WI38 (cell line): Measurements from ENCODE around the gene MED25.

Experiments used
- H3K4me3 ChIP-seq: 2 replicates; pipeline ENCODE4 v1.5.1; 2011; ENCODE audit warnings: low read depth, mild to moderate bottlenecking, control low read depth, low read length
- TF ChIP-seq, protein P1 (sequence below): IDR thresholded peaks from 2 replicates; pipeline ENCODE4 v1.5.1; 2012; ENCODE audit warnings: low read depth, mild to moderate bottlenecking, control low read depth, low read length

MED25 gene

DNA sequence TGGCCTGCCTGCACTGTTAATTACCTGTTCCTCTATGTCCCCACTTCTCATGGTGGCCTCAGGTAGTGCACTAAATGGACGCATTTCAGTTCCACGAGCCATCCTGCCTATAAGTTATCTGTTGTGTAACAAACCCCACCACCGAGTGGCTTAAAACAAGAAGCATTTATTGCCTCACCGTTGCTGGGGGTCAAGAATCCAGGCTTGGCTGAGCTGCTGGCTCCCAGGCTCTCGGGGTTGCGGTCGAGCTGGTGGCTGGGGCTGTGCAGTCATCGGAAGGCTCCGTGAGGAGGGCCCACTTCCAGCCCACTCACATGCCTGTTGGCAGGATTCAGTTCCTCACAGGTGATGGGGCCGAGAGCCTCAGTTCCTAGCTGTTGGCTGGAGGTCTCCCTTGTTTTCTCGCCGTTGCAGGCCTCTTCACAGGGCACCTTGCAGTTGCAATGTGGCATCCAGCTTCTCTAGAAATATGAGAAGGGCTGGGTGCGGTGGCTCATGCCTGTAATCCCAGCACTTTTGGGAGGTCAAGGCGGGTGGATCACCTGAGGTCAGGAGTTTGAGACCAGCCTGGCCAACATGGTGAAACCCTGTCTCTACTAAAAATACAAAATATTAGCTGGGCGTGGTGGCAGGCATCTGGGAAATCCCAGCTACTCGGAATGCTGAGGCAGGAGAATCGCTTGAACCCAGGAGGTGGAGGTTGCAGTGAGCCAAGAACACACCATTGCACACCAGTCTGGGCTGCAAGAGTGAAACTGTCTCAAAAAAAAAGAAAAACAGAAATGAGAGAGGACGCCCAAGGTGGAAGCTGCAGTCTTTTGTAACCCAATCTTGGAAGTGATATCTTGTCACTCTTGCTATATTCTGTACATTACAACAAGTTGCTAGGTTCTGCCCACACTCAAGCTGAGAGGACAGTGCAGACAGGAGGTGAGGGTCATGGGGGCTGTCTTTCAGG lies 26.3 kb downstream of the MED25 start:
- TF ChIP-seq, protein P1, sequence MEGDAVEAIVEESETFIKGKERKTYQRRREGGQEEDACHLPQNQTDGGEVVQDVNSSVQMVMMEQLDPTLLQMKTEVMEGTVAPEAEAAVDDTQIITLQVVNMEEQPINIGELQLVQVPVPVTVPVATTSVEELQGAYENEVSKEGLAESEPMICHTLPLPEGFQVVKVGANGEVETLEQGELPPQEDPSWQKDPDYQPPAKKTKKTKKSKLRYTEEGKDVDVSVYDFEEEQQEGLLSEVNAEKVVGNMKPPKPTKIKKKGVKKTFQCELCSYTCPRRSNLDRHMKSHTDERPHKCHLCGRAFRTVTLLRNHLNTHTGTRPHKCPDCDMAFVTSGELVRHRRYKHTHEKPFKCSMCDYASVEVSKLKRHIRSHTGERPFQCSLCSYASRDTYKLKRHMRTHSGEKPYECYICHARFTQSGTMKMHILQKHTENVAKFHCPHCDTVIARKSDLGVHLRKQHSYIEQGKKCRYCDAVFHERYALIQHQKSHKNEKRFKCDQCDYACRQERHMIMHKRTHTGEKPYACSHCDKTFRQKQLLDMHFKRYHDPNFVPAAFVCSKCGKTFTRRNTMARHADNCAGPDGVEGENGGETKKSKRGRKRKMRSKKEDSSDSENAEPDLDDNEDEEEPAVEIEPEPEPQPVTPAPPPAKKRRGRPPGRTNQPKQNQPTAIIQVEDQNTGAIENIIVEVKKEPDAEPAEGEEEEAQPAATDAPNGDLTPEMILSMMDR: no peak

GRCh38 chr19:49845414-49845813 lies 27.3 kb downstream of the MED25 start:
- TF ChIP-seq, protein P1: no peak

More for the DNA sequence above, 26.3 kb downstream of the MED25 start:
- no peak overlapping the region for H3K4me3 ChIP-seq

GRCh38 chr19:49846408-49846807 lies 28.3 kb downstream of the MED25 start:
- TF ChIP-seq, protein P1: no peak
- no peak overlapping the region for H3K4me3 ChIP-seq

More at GRCh38 chr19:49845414-49845813, 27.3 kb downstream of the MED25 start:
- no peak overlapping the region for H3K4me3 ChIP-seq

DNA sequence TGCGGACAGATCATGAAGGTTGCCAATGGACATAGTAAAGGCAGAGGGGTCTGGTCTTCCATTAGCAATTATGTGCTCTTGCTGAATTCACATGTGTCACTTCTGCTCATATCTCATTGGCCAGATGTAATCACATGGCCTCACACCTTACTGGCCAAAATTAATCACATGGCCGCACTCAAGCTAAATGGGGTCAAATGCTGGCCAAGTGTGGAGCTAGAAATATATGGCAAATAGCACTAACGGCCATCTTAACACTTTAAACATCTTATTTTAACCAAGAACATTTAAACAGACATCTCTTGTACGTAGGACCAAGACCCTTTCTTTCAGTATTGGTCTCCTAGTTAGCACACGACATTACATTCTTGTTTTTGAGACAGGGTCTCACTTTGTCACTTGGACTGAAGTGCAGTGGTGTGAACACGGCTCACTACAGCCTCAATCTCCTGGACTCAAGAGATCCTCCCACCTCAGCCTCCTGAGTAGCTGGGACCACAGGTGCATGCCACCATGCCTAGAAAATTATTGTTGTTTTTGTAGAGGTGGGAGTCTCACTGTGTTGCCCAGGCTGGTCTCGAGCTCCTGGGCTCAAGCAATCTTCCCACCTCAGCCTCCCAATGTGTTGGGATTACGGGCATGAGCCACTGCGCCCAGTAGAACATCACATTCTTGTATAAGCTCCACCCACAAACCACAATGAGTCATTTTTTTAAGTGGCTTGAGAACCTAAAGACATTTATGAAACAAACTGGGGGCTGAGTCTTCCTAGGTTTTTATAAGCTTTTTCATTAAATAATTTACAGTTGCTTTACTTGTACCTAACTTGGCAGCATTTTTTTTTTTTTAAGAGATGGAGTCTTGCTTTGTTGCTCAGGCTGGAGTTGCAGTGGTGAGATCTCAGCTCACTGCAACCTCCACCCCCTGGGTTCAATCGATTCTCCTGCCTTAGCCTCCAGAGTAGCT lies 29.9 kb downstream of the MED25 start:
- no peak overlapping the region for H3K4me3 ChIP-seq
- TF ChIP-seq, protein P1: no peak

DNA sequence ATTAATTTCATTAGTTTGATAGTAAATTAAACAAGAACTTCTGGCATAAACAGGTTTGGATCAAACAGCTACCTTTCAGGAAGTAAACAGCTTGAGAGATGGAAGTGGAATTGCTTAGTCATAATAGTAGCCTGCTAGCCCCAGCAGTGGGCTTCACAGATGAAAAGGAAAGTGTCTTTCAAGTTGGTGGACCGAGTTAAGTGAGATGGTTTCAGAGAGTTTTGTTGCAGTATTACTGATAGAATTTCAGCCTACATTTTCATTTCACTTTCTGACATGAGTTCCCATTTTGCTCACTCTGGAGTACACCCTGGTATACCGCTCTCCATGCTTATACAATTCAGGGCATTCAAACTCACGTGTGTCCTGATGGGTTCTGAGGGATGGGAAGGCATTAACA lies 30.8 kb downstream of the MED25 start:
- TF ChIP-seq, protein P1: no peak

GRCh38 chr19:49849433-49850220 lies 31.5 kb downstream of the MED25 start:
- TF ChIP-seq, protein P1: no peak
- H3K4me3 ChIP-seq: no peak overlapping the region

More for the DNA sequence above, 30.8 kb downstream of the MED25 start:
- no peak overlapping the region for H3K4me3 ChIP-seq
